H9 (cell line): ENCODE results near the gene RYR1. TPM values are rescaled to one million over a fixed set of nuclear protein-coding genes. Genes with fewer than 3 reads are reported as not detected.
A peak's percentile ranks its signal among the peaks of the same experiment; 100 is the strongest.

ENCODE experiments used
- DNase-seq: peaks from one replicate; pipeline ENCODE4 v3.0.0-alpha.2; 2017
- H2AFZ ChIP-seq: one replicate; pipeline ENCODE4 v1.6.1; 2013; ENCODE audit warnings: mild to moderate bottlenecking, low read length, control low read depth, moderate library complexity
- H2AK5ac ChIP-seq: 2 replicates; pipeline ENCODE4 v1.6.1; 2013; ENCODE audit warnings: low read length, control low read depth, mixed read lengths; ENCODE audit not compliant: insufficient read length
- H2BK120ac ChIP-seq: one replicate; pipeline ENCODE4 v1.6.1; 2013; ENCODE audit warnings: low read depth, mild to moderate bottlenecking, low read length, control low read depth, inconsistent platforms; ENCODE audit not compliant: poor library complexity, severe bottlenecking
- H2BK12ac ChIP-seq: 2 replicates; pipeline ENCODE4 v1.6.1; 2013; ENCODE audit warnings: low read length, control low read depth, mixed read lengths, low read depth; ENCODE audit not compliant: insufficient read length
- H2BK15ac ChIP-seq: 2 replicates; pipeline ENCODE4 v1.6.1; 2013; ENCODE audit warnings: low read depth, low read length, control low read depth
- H2BK20ac ChIP-seq: one replicate; pipeline ENCODE4 v1.6.1; 2013; ENCODE audit warnings: low read depth, mild to moderate bottlenecking, low read length, control low read depth, inconsistent platforms; ENCODE audit not compliant: poor library complexity, severe bottlenecking
- H2BK5ac ChIP-seq: 2 replicates; pipeline ENCODE4 v1.6.1; 2013; ENCODE audit warnings: low read length, control low read depth, mixed read lengths; ENCODE audit not compliant: insufficient read length
- H3K14ac ChIP-seq: 2 replicates; pipeline ENCODE4 v1.6.1; 2013; ENCODE audit warnings: low read length, control low read depth; ENCODE audit not compliant: insufficient read depth
- H3K18ac ChIP-seq: 2 replicates; pipeline ENCODE4 v1.6.1; 2013; ENCODE audit warnings: low read depth, mild to moderate bottlenecking, mixed read lengths, low read length, control low read depth; ENCODE audit not compliant: insufficient read length
- H3K23ac ChIP-seq: 2 replicates; pipeline ENCODE4 v1.6.1; 2013; ENCODE audit warnings: low read length, control low read depth, mixed read lengths, low read depth; ENCODE audit not compliant: insufficient read length
- H3K23me2 ChIP-seq: 2 replicates; pipeline ENCODE4 v1.6.1; 2013; ENCODE audit warnings: low read depth, mild to moderate bottlenecking, mixed read lengths, low read length, control low read depth; ENCODE audit not compliant: insufficient read length, poor library complexity, severe bottlenecking
- H3K27ac ChIP-seq: 2 replicates; pipeline ENCODE4 v1.5.1; 2013; ENCODE audit warnings: low read length, control low read depth, mixed read lengths, low read depth; ENCODE audit not compliant: insufficient read length
- H3K27me3 ChIP-seq: 2 replicates; pipeline ENCODE4 v1.6.1; 2013; ENCODE audit warnings: low read length, control low read depth, inconsistent platforms; ENCODE audit not compliant: insufficient read depth
- H3K4ac ChIP-seq: 2 replicates; pipeline ENCODE4 v1.6.1; 2013; ENCODE audit warnings: low read depth, mild to moderate bottlenecking, control low read depth, inconsistent platforms, low read length, moderate library complexity
- H3K4me1 ChIP-seq: 2 replicates; pipeline ENCODE4 v1.6.1; 2013; ENCODE audit warnings: low read length, control low read depth, inconsistent platforms; ENCODE audit not compliant: insufficient read depth
- H3K4me2 ChIP-seq: 2 replicates; pipeline ENCODE4 v1.6.1; 2013; ENCODE audit warnings: low read length, control low read depth, mixed read lengths; ENCODE audit not compliant: insufficient read length, insufficient read depth
- H3K56ac ChIP-seq: 2 replicates; pipeline ENCODE4 v1.6.1; 2013; ENCODE audit warnings: low read depth, mild to moderate bottlenecking, mixed read lengths, low read length, control low read depth; ENCODE audit not compliant: insufficient read length
- H3K79me1 ChIP-seq: 2 replicates; pipeline ENCODE4 v1.6.1; 2013; ENCODE audit warnings: low read depth, mild to moderate bottlenecking, moderate library complexity, low read length, control low read depth, inconsistent platforms; ENCODE audit not compliant: insufficient read depth, poor library complexity, severe bottlenecking
- H3K79me2 ChIP-seq: 2 replicates; pipeline ENCODE4 v1.6.1; 2013; ENCODE audit warnings: low read length, control low read depth, inconsistent platforms; ENCODE audit not compliant: insufficient read depth
- H3K9ac ChIP-seq: 2 replicates; pipeline ENCODE4 v1.6.1; 2013; ENCODE audit warnings: low read length, control low read depth, mixed read lengths; ENCODE audit not compliant: insufficient read length; ENCODE audit errors: extremely low read depth
- H3K9me3 ChIP-seq: one replicate; pipeline ENCODE4 v1.6.1; 2013; ENCODE audit warnings: low read depth, low read length, inconsistent platforms; ENCODE audit not compliant: control insufficient read depth
- H3T11ph ChIP-seq: one replicate; pipeline ENCODE4 v1.6.1; 2013; ENCODE audit warnings: mild to moderate bottlenecking, low read length, control low read depth, inconsistent platforms
- H4K20me1 ChIP-seq: one replicate; pipeline ENCODE4 v1.6.1; 2013; ENCODE audit not compliant: control insufficient read depth, insufficient read length, insufficient read depth
- H4K5ac ChIP-seq: 2 replicates; pipeline ENCODE4 v1.6.1; 2013; ENCODE audit warnings: low read depth, mild to moderate bottlenecking, mixed read lengths, low read length, control low read depth; ENCODE audit not compliant: insufficient read length
- H4K8ac ChIP-seq: replicated peaks from 2 replicates; pipeline ENCODE4 v1.6.1; 2013; ENCODE audit warnings: low read length, control low read depth, mixed read lengths, low read depth; ENCODE audit not compliant: insufficient read length
- H4K91ac ChIP-seq: 2 replicates; pipeline ENCODE4 v1.6.1; 2013; ENCODE audit warnings: low read depth, mild to moderate bottlenecking, moderate library complexity, mixed read lengths, low read length, control low read depth; ENCODE audit not compliant: insufficient read length
- H3K27ac Mint-ChIP-seq, 3 experiments: 2 replicates in 2 of 3; 3 replicates in 1 of 3; pipeline ENCODE4 v1.8.0; 2020 to 2021; ENCODE audit warnings: mixed read lengths in 3 of 3, mild to moderate bottlenecking in 1 of 3, moderate library complexity in 1 of 3
- H3K27me3 Mint-ChIP-seq: 2 replicates; pipeline ENCODE4 v1.8.0; 2021; ENCODE audit warnings: low read depth, mild to moderate bottlenecking, moderate library complexity, mixed read lengths
- H3K36me3 Mint-ChIP-seq, 3 experiments: 2 replicates in 2 of 3; 3 replicates in 1 of 3; pipeline ENCODE4 v1.8.0; 2020 to 2021; ENCODE audit warnings: low read depth in 3 of 3, mixed read lengths in 3 of 3; ENCODE audit not compliant: insufficient read depth in 1 of 3
- H3K4me1 Mint-ChIP-seq, 2 experiments: 2 replicates each; pipeline ENCODE4 v1.8.0; 2020; ENCODE audit warnings: mixed read lengths in 2 of 2
- H3K4me3 Mint-ChIP-seq, 2 experiments: 2 replicates in 1 of 2; 3 replicates in 1 of 2; pipeline ENCODE4 v1.8.0; 2020 to 2021; ENCODE audit warnings: mild to moderate bottlenecking in 2 of 2, mixed read lengths in 2 of 2, moderate library complexity in 1 of 2
- H3K9me3 Mint-ChIP-seq, 2 experiments: 2 replicates in 1 of 2; 3 replicates in 1 of 2; pipeline ENCODE4 v1.8.0; 2020; ENCODE audit warnings: mild to moderate bottlenecking in 2 of 2, mixed read lengths in 2 of 2, moderate library complexity in 1 of 2
- CTCF ChIP-seq: fragments of 200-600 bp; sonication (generic); conservative IDR thresholded peaks from 3 replicates; pipeline ENCODE4 v1.8.0; 2021; ENCODE audit warnings: antibody characterized with exemption, mild to moderate bottlenecking
- WGBS: extraction: QIAGEN DNeasy Blood & Tissue Kit; methylation state at CpG from one replicate; pipeline ENCODE4 v1.1.7; 2013; ENCODE audit warnings: missing lambda C conversion rate, low lambda C conversion rate, mixed read lengths; ENCODE audit not compliant: insufficient read length; ENCODE audit errors: extremely low coverage; 5-methylcytosine and 5-hydroxymethylcytosine counted together
- total RNA-seq: library from RNA; stranded (reverse); gene quantifications from 2 replicates; pipeline ENCODE4 v1.2.1, GENCODE V29; 2021

The RYR1 gene
- total RNA-seq, 1 experiment from 2014 or later, result 8.9 TPM

- Histone ChIP-seq H3K9me3 (no peaks in the 10 kb centered on the region), H3K14ac (no peak overlapping the region), H3K79me2 (no peaks in the 10 kb centered on the region), H4K8ac (no peak overlapping the region), H3K9ac (no peak overlapping the region), H4K20me1 (no peaks in the 10 kb centered on the region), H3K4ac (no peak overlapping the region), H3K4me1 (no peaks in the 10 kb centered on the region), H2AFZ (no peak overlapping the region), H3K23me2 (no peaks in the 10 kb centered on the region), H3K56ac (no peak overlapping the region), H2BK15ac (no peak overlapping the region), H2AK5ac (no peak overlapping the region), H4K5ac (no peak overlapping the region), H3K27ac (no peak overlapping the region), H2BK5ac (no peak overlapping the region), H3T11ph (no peak overlapping the region), H3K23ac (no peak overlapping the region), H2BK12ac (no peak overlapping the region), H3K27me3 (no peaks in the 10 kb centered on the region), H2BK120ac (no peak overlapping the region), H3K79me1 (no peaks in the 10 kb centered on the region), H3K4me2 (no peak overlapping the region), H2BK20ac (no peak overlapping the region), H3K18ac (no peak overlapping the region), H4K91ac (no peak overlapping the region)
- H3K27ac Mint-ChIP-seq, result peak overlapping the region in 1 of 3 experiments; percentile 41; a peak in 2 of 7 replicates
- no CpG with 5 or more reads among the region's 2 CpGs for WGBS
- no peak overlapping the region for H3K4me3 Mint-ChIP-seq
- no peak for TF ChIP-seq CTCF
- peaks cover 0 to 5% of the 10 kb centered on the region in 2 experiments; a peak in 2 of 4 replicates for H3K4me1 Mint-ChIP-seq
- peaks cover 0 to 2% of the 10 kb centered on the region in 2 experiments; a peak in 1 of 5 replicates for H3K9me3 Mint-ChIP-seq
- H3K27me3 Mint-ChIP-seq, result no peaks in the 10 kb centered on the region
- H3K36me3 Mint-ChIP-seq, result peaks cover 45 to 52% (median 47%) of the 10 kb centered on the region in 3 experiments
- no peak for DNase-seq
Measured at GRCh38 chr19:38484747-38485146, 51.3 kb downstream of the RYR1 start.
